ENCODE results near the gene ZC3H13. TPM values are rescaled to one million over a fixed set of nuclear protein-coding genes. Genes with fewer than 3 reads are reported as not detected.

ZC3H13 gene
- total RNA-seq, 1 donor = 33.1 TPM

DNA sequence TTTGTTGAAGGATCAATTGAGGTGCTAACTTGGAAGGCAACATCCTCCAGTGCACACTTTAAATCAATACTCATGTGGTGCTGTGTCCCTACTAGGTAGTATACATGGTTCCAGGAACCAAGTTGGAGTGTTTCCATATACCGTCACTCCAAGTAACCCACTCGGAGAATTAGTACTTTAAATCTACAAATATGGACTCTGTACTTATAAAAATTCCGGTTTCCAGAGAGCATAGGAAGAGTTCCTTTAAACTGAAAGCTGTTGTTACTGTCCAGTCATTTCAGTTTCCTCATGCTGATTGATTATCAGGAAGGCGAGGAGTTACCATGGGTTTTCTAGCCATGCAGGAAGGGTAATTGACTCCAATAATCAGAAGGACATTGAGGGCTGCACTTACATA, 45.1 kb upstream of the ZC3H13 start:
- TF ChIP-seq, protein P1, sequence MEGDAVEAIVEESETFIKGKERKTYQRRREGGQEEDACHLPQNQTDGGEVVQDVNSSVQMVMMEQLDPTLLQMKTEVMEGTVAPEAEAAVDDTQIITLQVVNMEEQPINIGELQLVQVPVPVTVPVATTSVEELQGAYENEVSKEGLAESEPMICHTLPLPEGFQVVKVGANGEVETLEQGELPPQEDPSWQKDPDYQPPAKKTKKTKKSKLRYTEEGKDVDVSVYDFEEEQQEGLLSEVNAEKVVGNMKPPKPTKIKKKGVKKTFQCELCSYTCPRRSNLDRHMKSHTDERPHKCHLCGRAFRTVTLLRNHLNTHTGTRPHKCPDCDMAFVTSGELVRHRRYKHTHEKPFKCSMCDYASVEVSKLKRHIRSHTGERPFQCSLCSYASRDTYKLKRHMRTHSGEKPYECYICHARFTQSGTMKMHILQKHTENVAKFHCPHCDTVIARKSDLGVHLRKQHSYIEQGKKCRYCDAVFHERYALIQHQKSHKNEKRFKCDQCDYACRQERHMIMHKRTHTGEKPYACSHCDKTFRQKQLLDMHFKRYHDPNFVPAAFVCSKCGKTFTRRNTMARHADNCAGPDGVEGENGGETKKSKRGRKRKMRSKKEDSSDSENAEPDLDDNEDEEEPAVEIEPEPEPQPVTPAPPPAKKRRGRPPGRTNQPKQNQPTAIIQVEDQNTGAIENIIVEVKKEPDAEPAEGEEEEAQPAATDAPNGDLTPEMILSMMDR (IDR thresholded peaks at IDR 0.05; ENCODE audit: insufficient read depth, low read length) = no peak
- no peak for DNase-seq (ENCODE audit: low read depth)
- H3K4me3 ChIP-seq (ENCODE audit: low read depth, low read length) = no peak overlapping the region

DNA sequence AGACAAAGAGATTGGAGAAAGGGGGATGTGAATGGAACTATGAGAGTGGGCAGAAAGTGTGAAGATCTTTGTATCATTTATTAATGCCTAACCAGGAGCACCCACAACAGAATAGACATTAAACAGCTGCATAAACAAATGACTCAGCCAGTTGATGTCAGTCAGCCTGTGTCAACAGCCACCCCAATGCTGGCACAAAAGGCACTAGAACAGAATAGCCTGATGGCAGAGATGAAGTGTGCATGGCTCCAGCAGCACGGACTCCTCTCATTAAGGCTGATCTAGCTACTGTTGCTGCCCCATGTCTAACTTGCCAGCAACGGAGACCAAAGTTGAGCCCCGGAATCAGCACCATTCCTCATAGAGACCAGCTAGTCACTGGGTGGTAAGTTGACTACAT, 44.5 kb upstream of the ZC3H13 start:
- no peak for DNase-seq (ENCODE audit: low read depth)
- TF ChIP-seq, protein P1 (IDR thresholded peaks at IDR 0.05; ENCODE audit: insufficient read depth, low read length) = no peak

DNA sequence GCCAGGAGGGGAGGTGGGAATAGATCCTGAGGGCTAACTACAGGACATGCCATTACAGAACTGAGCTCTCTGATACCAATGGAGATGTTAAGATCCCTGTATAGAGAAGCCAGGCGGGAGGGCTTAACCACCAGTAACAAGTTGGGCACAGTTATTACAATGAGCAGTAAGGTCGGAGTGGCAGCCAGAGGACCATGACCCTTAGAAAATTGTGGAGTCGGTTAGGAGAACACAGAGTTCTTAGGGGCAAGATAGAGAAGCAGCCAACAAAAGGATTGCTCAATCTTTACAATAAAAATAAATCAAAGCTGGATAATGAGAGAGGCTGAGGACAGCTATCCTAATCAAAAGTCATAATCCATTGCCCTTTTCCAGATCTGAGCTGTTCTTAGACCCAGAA, 41.9 kb upstream of the ZC3H13 start:
- H3K4me3 ChIP-seq (ENCODE audit: low read depth, low read length) = no peak overlapping the region
- TF ChIP-seq, protein P1 (IDR thresholded peaks at IDR 0.05; ENCODE audit: insufficient read depth, low read length) = no peak
- no peak for DNase-seq (ENCODE audit: low read depth)

More for the DNA sequence above, 44.5 kb upstream of the ZC3H13 start:
- no peak overlapping the region for H3K4me3 ChIP-seq (ENCODE audit: low read depth, low read length)

DNA sequence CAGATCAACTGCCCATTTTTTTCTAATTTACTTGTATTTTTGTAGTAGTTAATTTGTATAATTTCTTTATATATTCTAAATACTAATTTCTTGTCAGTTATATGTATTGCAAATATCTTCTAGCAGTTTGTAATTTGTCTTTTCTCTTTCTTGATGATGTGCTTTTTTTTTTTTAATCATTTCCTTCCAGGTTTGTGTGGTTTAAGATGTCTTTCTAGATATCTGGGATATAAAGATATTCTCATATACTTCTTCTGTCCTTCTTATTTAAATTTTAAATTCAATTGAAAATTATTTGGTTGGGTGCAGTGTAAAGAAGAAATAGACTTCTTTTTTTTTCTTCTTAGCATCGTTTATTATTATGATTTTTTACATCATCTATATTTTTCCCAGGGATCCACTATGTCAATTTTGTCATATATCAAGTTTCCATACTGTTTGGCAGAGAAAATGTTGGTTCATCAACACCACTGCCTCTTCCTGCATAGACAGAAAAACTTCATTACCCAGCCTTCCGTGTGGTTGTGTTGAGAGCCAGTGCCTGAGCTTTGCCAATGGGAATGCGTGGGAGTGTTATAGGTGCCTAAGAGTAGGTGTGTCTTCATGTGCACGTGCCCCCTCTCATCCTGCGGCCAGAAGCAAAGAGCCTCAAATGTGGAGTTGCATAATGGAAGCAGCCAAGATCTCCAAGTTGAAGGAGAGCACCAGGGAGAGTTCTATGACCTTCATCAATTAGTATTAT, 36.4 kb upstream of the ZC3H13 start:
- DNase-seq (ENCODE audit: low read depth) = no peak
- TF ChIP-seq, protein P1 (IDR thresholded peaks at IDR 0.05; ENCODE audit: insufficient read depth, low read length) = no peak
- H3K4me3 ChIP-seq (ENCODE audit: low read depth, low read length) = no peak overlapping the region

DNA sequence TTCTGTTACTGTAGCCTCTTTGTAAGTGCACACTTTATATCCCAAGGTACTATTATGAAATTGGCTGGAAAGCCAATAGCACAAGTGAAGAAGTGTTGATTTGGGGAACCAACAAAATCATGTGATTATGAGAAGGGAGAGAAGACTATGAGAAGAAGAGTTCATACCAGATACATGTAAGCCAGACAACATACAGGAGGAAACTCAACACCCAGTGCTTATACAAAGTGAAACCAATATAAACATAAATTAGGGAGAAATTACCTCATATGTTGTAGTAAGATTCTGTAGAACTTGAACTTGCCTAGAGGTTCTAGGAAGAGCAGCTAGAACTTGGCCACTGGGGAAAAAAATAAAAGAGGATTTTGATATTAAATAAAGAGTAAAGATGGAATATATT, 34.9 kb upstream of the ZC3H13 start:
- no peak for DNase-seq (ENCODE audit: low read depth)
- TF ChIP-seq, protein P1 (IDR thresholded peaks at IDR 0.05; ENCODE audit: insufficient read depth, low read length) = no peak
- H3K4me3 ChIP-seq (ENCODE audit: low read depth, low read length) = no peak overlapping the region

DNA sequence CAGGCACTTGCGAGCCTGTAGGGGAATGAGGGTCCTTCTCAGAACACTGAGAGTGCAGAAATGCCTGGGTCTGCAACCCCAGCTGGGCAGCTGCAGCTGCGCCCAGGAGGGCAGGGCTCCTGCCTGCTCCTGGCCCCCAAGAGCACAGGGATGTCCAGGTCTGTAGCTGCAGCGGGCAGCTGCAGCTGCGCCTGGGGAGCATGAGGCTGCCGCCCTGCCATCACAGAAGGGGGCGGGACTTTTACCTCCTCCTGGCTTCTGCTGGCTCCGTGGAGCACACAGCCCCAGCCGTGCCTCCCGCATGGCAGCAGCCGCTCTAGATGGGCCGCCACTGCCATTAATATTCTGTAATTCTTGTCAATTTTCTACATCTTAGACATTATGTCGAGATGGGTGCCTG, 34.4 kb upstream of the ZC3H13 start:
- TF ChIP-seq, protein P1 (IDR thresholded peaks at IDR 0.05; ENCODE audit: insufficient read depth, low read length) = no peak

More for the DNA sequence above, 34.4 kb upstream of the ZC3H13 start:
- no peak overlapping the region for H3K4me3 ChIP-seq (ENCODE audit: low read depth, low read length)
- no peak for DNase-seq (ENCODE audit: low read depth)
